Activated naive CD8-positive, alpha-beta T cell (primary cell): ENCODE results near the gene ACBD6.

Experiments
- H3K27ac Mint-ChIP-seq: one replicate; pipeline ENCODE4 v1.8.0; 2021; ENCODE audit warnings: mixed read lengths
- H3K27me3 Mint-ChIP-seq: one replicate; pipeline ENCODE4 v1.8.0; 2021; ENCODE audit warnings: mixed read lengths
- H3K36me3 Mint-ChIP-seq: one replicate; pipeline ENCODE4 v1.8.0; 2021; ENCODE audit warnings: mixed read lengths
- H3K4me1 Mint-ChIP-seq: one replicate; pipeline ENCODE4 v1.8.0; 2021; ENCODE audit warnings: low read depth, mixed read lengths
- H3K4me3 Mint-ChIP-seq: one replicate; pipeline ENCODE4 v1.8.0; 2021; ENCODE audit warnings: mild to moderate bottlenecking, mixed read lengths
- H3K9me3 Mint-ChIP-seq: one replicate; pipeline ENCODE4 v1.8.0; 2021; ENCODE audit warnings: low read depth, mixed read lengths

The ACBD6 gene

GRCh38 chr1:180510882-180511281 lies 8.5 kb upstream of the ACBD6 start:
- H3K27me3 Mint-ChIP-seq: no peaks in the 10 kb centered on the region
- H3K27ac Mint-ChIP-seq: no peak overlapping the region
- no peaks in the 10 kb centered on the region for H3K36me3 Mint-ChIP-seq
- H3K4me1 Mint-ChIP-seq: peaks cover 3% of the 10 kb centered on the region
- H3K4me3 Mint-ChIP-seq: no peak overlapping the region
- no peaks in the 10 kb centered on the region for H3K9me3 Mint-ChIP-seq

- H3K27me3 Mint-ChIP-seq: no peaks in the 10 kb centered on the region
- no peak overlapping the region for H3K4me3 Mint-ChIP-seq
- H3K27ac Mint-ChIP-seq: no peak overlapping the region
- H3K4me1 Mint-ChIP-seq: peaks cover 4% of the 10 kb centered on the region
- H3K9me3 Mint-ChIP-seq: no peaks in the 10 kb centered on the region
- no peaks in the 10 kb centered on the region for H3K36me3 Mint-ChIP-seq
Observed at GRCh38 chr1:180508725-180509097, 6.3 kb upstream of the ACBD6 start.

GRCh38 chr1:180507795-180508724 lies 5.7 kb upstream of the ACBD6 start:
- no peaks in the 10 kb centered on the region for H3K9me3 Mint-ChIP-seq
- no peak overlapping the region for H3K27ac Mint-ChIP-seq
- H3K4me1 Mint-ChIP-seq: peaks cover 9% of the 10 kb centered on the region
- H3K36me3 Mint-ChIP-seq: no peaks in the 10 kb centered on the region
- no peak overlapping the region for H3K4me3 Mint-ChIP-seq
- H3K27me3 Mint-ChIP-seq: no peaks in the 10 kb centered on the region

GRCh38 chr1:180505732-180506335 lies 3.5 kb upstream of the ACBD6 start:
- H3K27me3 Mint-ChIP-seq: no peaks in the 10 kb centered on the region
- H3K27ac Mint-ChIP-seq: no peak overlapping the region
- H3K4me3 Mint-ChIP-seq: no peak overlapping the region
- no peaks in the 10 kb centered on the region for H3K9me3 Mint-ChIP-seq
- H3K36me3 Mint-ChIP-seq: peaks cover 2% of the 10 kb centered on the region
- H3K4me1 Mint-ChIP-seq: peaks cover 24% of the 10 kb centered on the region

GRCh38 chr1:180504186-180504585 lies 1.8 kb upstream of the ACBD6 start:
- Mint-ChIP-seq H3K4me1 (peaks cover 39% of the 10 kb centered on the region), H3K36me3 (peaks cover 2% of the 10 kb centered on the region), H3K9me3 (no peaks in the 10 kb centered on the region), H3K4me3 (peak overlapping the region; percentile 20), H3K27me3 (no peaks in the 10 kb centered on the region), H3K27ac (no peak overlapping the region)

- peaks cover 44% of the 10 kb centered on the region for H3K4me1 Mint-ChIP-seq
- peak overlapping the region; percentile 97 for H3K4me3 Mint-ChIP-seq
- H3K9me3 Mint-ChIP-seq: no peaks in the 10 kb centered on the region
- H3K36me3 Mint-ChIP-seq: peaks cover 2% of the 10 kb centered on the region
- H3K27ac Mint-ChIP-seq: peak overlapping the region; percentile 96
- H3K27me3 Mint-ChIP-seq: no peaks in the 10 kb centered on the region
Observed at GRCh38 chr1:180503280-180503862, 994 bp upstream of the ACBD6 start.

GRCh38 chr1:180501865-180502360 lies 464 bp downstream of the ACBD6 start:
- Mint-ChIP-seq H3K27me3 (no peaks in the 10 kb centered on the region), H3K27ac (peak overlapping the region; percentile 96), H3K36me3 (peaks cover 2% of the 10 kb centered on the region), H3K9me3 (no peaks in the 10 kb centered on the region), H3K4me3 (peak overlapping the region; percentile 97), H3K4me1 (peaks cover 56% of the 10 kb centered on the region)

GRCh38 chr1:180500689-180501088 lies 1.7 kb downstream of the ACBD6 start:
- Mint-ChIP-seq H3K4me3 (peak overlapping the region; percentile 97), H3K4me1 (peaks cover 66% of the 10 kb centered on the region), H3K36me3 (peaks cover 2% of the 10 kb centered on the region), H3K27ac (no peak overlapping the region), H3K9me3 (no peaks in the 10 kb centered on the region), H3K27me3 (no peaks in the 10 kb centered on the region)

- no peaks in the 10 kb centered on the region for H3K27me3 Mint-ChIP-seq
- H3K9me3 Mint-ChIP-seq: no peaks in the 10 kb centered on the region
- peaks cover 4% of the 10 kb centered on the region for H3K36me3 Mint-ChIP-seq
- H3K27ac Mint-ChIP-seq: no peak overlapping the region
- peak overlapping the region; percentile 42 for H3K4me3 Mint-ChIP-seq
- peaks cover 68% of the 10 kb centered on the region for H3K4me1 Mint-ChIP-seq
Observed at GRCh38 chr1:180498594-180498993, 3.8 kb downstream of the ACBD6 start.

- H3K4me1 Mint-ChIP-seq: peaks cover 63% of the 10 kb centered on the region
- peaks cover 4% of the 10 kb centered on the region for H3K36me3 Mint-ChIP-seq
- H3K27me3 Mint-ChIP-seq: no peaks in the 10 kb centered on the region
- no peaks in the 10 kb centered on the region for H3K9me3 Mint-ChIP-seq
- no peak overlapping the region for H3K27ac Mint-ChIP-seq
- no peak overlapping the region for H3K4me3 Mint-ChIP-seq
Observed at GRCh38 chr1:180497826-180498225, 4.6 kb downstream of the ACBD6 start.

- Mint-ChIP-seq H3K4me1 (peaks cover 36% of the 10 kb centered on the region), H3K4me3 (no peak overlapping the region), H3K27ac (no peak overlapping the region), H3K27me3 (no peaks in the 10 kb centered on the region), H3K9me3 (no peaks in the 10 kb centered on the region), H3K36me3 (peaks cover 2% of the 10 kb centered on the region)
Observed at GRCh38 chr1:180494370-180494769, 8.0 kb downstream of the ACBD6 start.

GRCh38 chr1:180489976-180490375 lies 12.4 kb downstream of the ACBD6 start:
- no peaks in the 10 kb centered on the region for H3K9me3 Mint-ChIP-seq
- H3K4me3 Mint-ChIP-seq: no peak overlapping the region
- H3K27me3 Mint-ChIP-seq: no peaks in the 10 kb centered on the region
- H3K36me3 Mint-ChIP-seq: peaks cover 9% of the 10 kb centered on the region
- no peak overlapping the region for H3K27ac Mint-ChIP-seq
- peaks cover 14% of the 10 kb centered on the region for H3K4me1 Mint-ChIP-seq

GRCh38 chr1:180489313-180489712 lies 13.1 kb downstream of the ACBD6 start:
- Mint-ChIP-seq H3K27ac (no peak overlapping the region), H3K4me1 (peaks cover 9% of the 10 kb centered on the region), H3K36me3 (peaks cover 7% of the 10 kb centered on the region), H3K4me3 (no peak overlapping the region), H3K27me3 (no peaks in the 10 kb centered on the region), H3K9me3 (no peaks in the 10 kb centered on the region)

- Mint-ChIP-seq H3K27me3 (no peaks in the 10 kb centered on the region), H3K27ac (no peak overlapping the region), H3K4me1 (peaks cover 8% of the 10 kb centered on the region), H3K36me3 (peaks cover 7% of the 10 kb centered on the region), H3K4me3 (no peak overlapping the region), H3K9me3 (no peaks in the 10 kb centered on the region)
Observed at GRCh38 chr1:180488661-180489060, 13.7 kb downstream of the ACBD6 start.

GRCh38 chr1:180486092-180486491 lies 16.3 kb downstream of the ACBD6 start:
- Mint-ChIP-seq H3K27ac (no peak overlapping the region), H3K4me1 (peaks cover 18% of the 10 kb centered on the region), H3K4me3 (no peak overlapping the region), H3K27me3 (no peaks in the 10 kb centered on the region), H3K9me3 (no peaks in the 10 kb centered on the region), H3K36me3 (peaks cover 7% of the 10 kb centered on the region)
